ENCODE data around the gene CDK6.

CDK6 gene

DNA sequence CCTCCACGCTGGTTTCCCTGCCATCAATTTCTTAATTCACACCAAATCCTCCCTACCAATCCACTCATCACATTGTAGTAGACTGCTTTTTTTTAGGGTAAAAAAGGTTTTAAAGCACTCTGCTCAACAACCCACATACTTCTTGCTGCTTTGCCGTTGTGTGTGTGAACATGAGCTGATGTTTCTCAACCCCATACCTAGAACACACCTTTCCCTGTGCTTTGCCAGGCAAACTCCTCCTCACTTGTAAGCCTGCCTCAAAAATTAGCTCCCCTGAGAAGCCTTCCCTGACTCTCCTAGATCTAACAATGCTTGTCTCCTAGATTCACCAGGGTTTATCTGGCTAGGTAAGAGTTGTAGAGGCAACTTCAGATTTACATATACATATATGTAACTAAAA lies 127.2 kb downstream of the CDK6 start:
- no peak overlapping the region for H3K4me3 ChIP-seq (ENCODE audit: low read depth, low read length)
- no peak for TF ChIP-seq CTCF (IDR thresholded peaks at IDR 0.05; ENCODE audit: borderline replicate concordance, insufficient read depth, low read depth, low read length)

- TF ChIP-seq CTCF (IDR thresholded peaks at IDR 0.05; ENCODE audit: borderline replicate concordance, insufficient read depth, low read depth, low read length): no peak
- no peak overlapping the region for H3K4me3 ChIP-seq (ENCODE audit: low read depth, low read length)
These were observed 128.0 kb downstream of the CDK6 start for GRCh38 chr7:92708111-92709042.

GRCh38 chr7:92707435-92707834 lies 128.9 kb downstream of the CDK6 start:
- TF ChIP-seq CTCF (IDR thresholded peaks at IDR 0.05; ENCODE audit: borderline replicate concordance, insufficient read depth, low read depth, low read length): no peak

GRCh38 chr7:92706563-92706962 lies 129.8 kb downstream of the CDK6 start:
- TF ChIP-seq CTCF (IDR thresholded peaks at IDR 0.05; ENCODE audit: borderline replicate concordance, insufficient read depth, low read depth, low read length): no peak
- no peak overlapping the region for H3K4me3 ChIP-seq (ENCODE audit: low read depth, low read length)

More at GRCh38 chr7:92707435-92707834, 128.9 kb downstream of the CDK6 start:
- no peak overlapping the region for H3K4me3 ChIP-seq (ENCODE audit: low read depth, low read length)

GRCh38 chr7:92705831-92706230 lies 130.5 kb downstream of the CDK6 start:
- no peak overlapping the region for H3K4me3 ChIP-seq (ENCODE audit: low read depth, low read length)
- no peak for TF ChIP-seq CTCF (IDR thresholded peaks at IDR 0.05; ENCODE audit: borderline replicate concordance, insufficient read depth, low read depth, low read length)

DNA sequence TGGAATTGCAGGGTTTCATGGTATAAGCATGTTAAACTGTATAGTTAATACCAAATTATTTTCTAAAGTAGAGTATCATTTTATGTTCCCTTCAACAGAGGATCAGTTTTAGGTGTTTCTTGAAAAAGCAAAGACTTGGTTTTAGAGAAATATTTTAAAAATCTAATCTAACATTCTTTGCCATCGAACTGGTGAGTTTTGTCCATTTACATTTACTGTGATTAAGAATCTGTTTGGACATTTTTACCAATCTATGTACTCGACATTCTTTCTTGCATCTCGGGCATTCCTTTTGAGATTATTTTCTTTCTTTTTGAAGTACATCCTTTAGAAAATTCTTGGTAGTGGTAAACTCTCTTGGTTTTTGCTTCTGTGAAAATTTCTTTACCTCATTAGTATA lies 131.5 kb downstream of the CDK6 start:
- no peak overlapping the region for H3K4me3 ChIP-seq (ENCODE audit: low read depth, low read length)
- TF ChIP-seq CTCF (IDR thresholded peaks at IDR 0.05; ENCODE audit: borderline replicate concordance, insufficient read depth, low read depth, low read length): no peak

GRCh38 chr7:92702535-92702934 lies 133.8 kb downstream of the CDK6 start:
- H3K4me3 ChIP-seq (ENCODE audit: low read depth, low read length): no peak overlapping the region
- no peak for TF ChIP-seq CTCF (IDR thresholded peaks at IDR 0.05; ENCODE audit: borderline replicate concordance, insufficient read depth, low read depth, low read length)

Data from GM12875 (cell line).